Transverse colon (tissue), 4 donors: ENCODE results near the gene PRG3. TPM values are rescaled to one million over a fixed set of nuclear protein-coding genes. Genes with fewer than 3 reads are reported as not detected.

Experiments used
- DNase-seq: peaks from one replicate; pipeline ENCODE4 v3.0.0-alpha.2; 2019
- H3K27ac ChIP-seq, 4 donors: fragments of 200-600 bp; sonication (generic); 2 replicates each; pipeline ENCODE4 v1.5.1; 2016 to 2018; ENCODE audit warnings: inconsistent platforms in 4 of 4
- H3K27me3 ChIP-seq: fragments of 200-600 bp; sonication (generic); 2 replicates; pipeline ENCODE4 v1.5.1; 2017; ENCODE audit warnings: inconsistent platforms
- H3K36me3 ChIP-seq, 4 donors: fragments of 200-600 bp; sonication (generic); 2 replicates each; pipeline ENCODE4 v1.5.1; 2017 to 2019; ENCODE audit warnings: inconsistent platforms in 4 of 4
- H3K4me1 ChIP-seq, 4 donors: fragments of 200-600 bp; sonication (generic); 2 replicates each; pipeline ENCODE4 v1.5.1; 2017 to 2020; ENCODE audit warnings: inconsistent platforms in 4 of 4
- H3K4me3 ChIP-seq, 4 donors: fragments of 200-600 bp; sonication (generic); 1 replicate in 1 of 4; 2 replicates in 3 of 4; pipeline versions ENCODE4 v1.5.1 to v1.6.1; 2017 to 2019; ENCODE audit warnings: inconsistent platforms in 4 of 4
- H3K9me3 ChIP-seq, 2 donors: fragments of 200-600 bp; sonication (generic); 2 replicates each; pipeline ENCODE4 v1.5.1; 2017 to 2019; ENCODE audit warnings: inconsistent platforms in 2 of 2
- EP300 ChIP-seq: sonication (generic); formaldehyde crosslinking; IDR thresholded peaks from one replicate; pipeline ENCODE4 v1.6.1; 2017; ENCODE audit warnings: antibody characterized with exemption, low read depth
- POLR2A ChIP-seq: fragments of 450-650 bp; IDR thresholded peaks from one replicate; pipeline ENCODE4 v1.6.1; 2016; ENCODE audit warnings: antibody characterized with exemption, mild to moderate bottlenecking, moderate library complexity
- POLR2AphosphoS5 ChIP-seq, 3 donors: sonication (generic); formaldehyde crosslinking; IDR thresholded peaks; one replicate each; pipeline ENCODE4 v1.6.1; 2016; ENCODE audit warnings: antibody characterized with exemption in 3 of 3
- WGBS, 2 donors: methylation state at CpG; one replicate each; pipeline ENCODE4 v1.1.5; 2018; ENCODE audit warnings: low coverage in 1 of 2; 5-methylcytosine and 5-hydroxymethylcytosine counted together
- in situ Hi-C, 4 donors: fragments of 200-750 bp; cut with MboI; loops; one replicate each; pipeline versions ENCODE4 v1.15.0 to v1.15.1; 2017; ENCODE audit warnings: low sequenced_read_pairs in 3 of 4, low pct_ligation_motif_present in 1 of 4, low pct_unique_long_range_greater_than_20kb in 1 of 4
- intact Hi-C: fragments of 100-400 bp; cut with DNase I; formaldehyde crosslinking; loops from one replicate; pipeline ENCODE4 v1.15.1; 2023; ENCODE audit warnings: low total_unique reads
- total RNA-seq, 4 donors: library from RNA; depleted of rRNA; stranded (reverse); fragments of >200 nt; gene quantifications; one replicate each; pipeline ENCODE4 v1.1.0, GENCODE V29; 2016
- TF ChIP-seq, protein P1 (sequence below), 5 experiments: fragments of 200-600 bp in 3 of 5; fragments of 450-650 bp in 2 of 5; sonication (generic) in 3 of 5; IDR thresholded peaks; 1 replicate in 2 of 5; 2 replicates in 3 of 5; pipeline ENCODE4 v1.5.1; 2016 to 2017; ENCODE audit warnings: antibody characterized with exemption in 5 of 5, inconsistent platforms in 3 of 5, mild to moderate bottlenecking in 2 of 5, moderate library complexity in 1 of 5

PRG3 gene
- total RNA-seq, 4 donors from 2014 or later, result not detected

DNA sequence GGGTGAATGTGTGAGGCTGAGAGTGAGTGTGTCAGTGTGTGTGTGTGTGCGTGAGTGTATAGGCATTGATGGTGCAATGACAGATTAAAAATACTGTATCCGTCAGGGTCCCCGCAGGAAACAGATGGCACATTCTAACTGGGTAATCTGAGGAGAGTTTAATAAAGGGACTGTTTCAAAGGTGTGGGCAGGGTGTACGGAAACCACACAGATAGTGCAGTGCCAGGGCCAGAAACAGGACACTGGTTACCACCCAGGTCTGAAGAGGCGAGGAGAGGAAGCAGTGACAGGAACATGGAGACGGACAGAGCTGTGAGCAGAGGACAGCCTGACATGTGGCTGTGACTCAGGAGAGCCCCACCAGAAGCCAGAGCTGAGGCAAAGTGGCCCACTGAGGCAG, 26.3 kb downstream of the PRG3 start:
- no peak for TF ChIP-seq EP300
- no peak for TF ChIP-seq POLR2A
- TF ChIP-seq, protein P1, sequence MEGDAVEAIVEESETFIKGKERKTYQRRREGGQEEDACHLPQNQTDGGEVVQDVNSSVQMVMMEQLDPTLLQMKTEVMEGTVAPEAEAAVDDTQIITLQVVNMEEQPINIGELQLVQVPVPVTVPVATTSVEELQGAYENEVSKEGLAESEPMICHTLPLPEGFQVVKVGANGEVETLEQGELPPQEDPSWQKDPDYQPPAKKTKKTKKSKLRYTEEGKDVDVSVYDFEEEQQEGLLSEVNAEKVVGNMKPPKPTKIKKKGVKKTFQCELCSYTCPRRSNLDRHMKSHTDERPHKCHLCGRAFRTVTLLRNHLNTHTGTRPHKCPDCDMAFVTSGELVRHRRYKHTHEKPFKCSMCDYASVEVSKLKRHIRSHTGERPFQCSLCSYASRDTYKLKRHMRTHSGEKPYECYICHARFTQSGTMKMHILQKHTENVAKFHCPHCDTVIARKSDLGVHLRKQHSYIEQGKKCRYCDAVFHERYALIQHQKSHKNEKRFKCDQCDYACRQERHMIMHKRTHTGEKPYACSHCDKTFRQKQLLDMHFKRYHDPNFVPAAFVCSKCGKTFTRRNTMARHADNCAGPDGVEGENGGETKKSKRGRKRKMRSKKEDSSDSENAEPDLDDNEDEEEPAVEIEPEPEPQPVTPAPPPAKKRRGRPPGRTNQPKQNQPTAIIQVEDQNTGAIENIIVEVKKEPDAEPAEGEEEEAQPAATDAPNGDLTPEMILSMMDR (IDR thresholded peaks at IDR 0.05), result no peak
- H3K27me3 ChIP-seq, result no peaks in the 10 kb centered on the region
- WGBS, 2 donors, result 84 to 90% methylated on average over 3 to 6 of the region's 6 CpGs
- H3K4me3 ChIP-seq, result no peak overlapping the region
- in situ Hi-C loops, result no loop called here
- H3K4me1 ChIP-seq, result peaks cover 0 to 4% (median 2%) of the 10 kb centered on the region in 4 donors
- H3K9me3 ChIP-seq, result no peaks in the 10 kb centered on the region
- no peaks in the 10 kb centered on the region for H3K36me3 ChIP-seq
- intact Hi-C loops, result no loop called here
- no peak overlapping the region for H3K27ac ChIP-seq
- no peak for DNase-seq

DNA sequence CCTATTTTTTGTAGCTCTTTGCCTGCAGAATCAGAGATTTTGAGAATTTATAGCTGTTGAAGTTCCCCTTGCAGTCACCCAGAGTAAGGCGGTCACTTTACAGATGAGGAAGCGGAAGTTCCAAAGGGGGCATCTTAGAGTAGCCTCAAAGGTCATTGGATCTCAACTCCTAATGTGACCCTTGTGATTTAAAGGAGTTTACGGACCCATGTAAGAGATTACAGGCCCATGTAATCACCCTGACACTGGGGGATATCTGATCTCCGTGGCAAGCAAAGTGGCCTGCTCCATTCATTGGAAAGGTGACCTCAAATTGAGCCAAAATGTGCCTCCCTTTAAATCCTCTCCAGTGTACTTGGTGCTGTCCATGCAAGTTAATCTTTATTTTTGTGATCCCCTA, 27.1 kb downstream of the PRG3 start:
- Histone ChIP-seq H3K27me3 (no peaks in the 10 kb centered on the region), H3K27ac (no peak overlapping the region), H3K9me3 (no peaks in the 10 kb centered on the region), H3K36me3 (no peaks in the 10 kb centered on the region), H3K4me1 (peaks cover 0 to 6% (median 2%) of the 10 kb centered on the region in 4 donors), H3K4me3 (no peak overlapping the region)
- DNase-seq, result no peak
- intact Hi-C loops, result no loop called here
- in situ Hi-C loops, result no loop called here
- WGBS, 2 donors, result 75 to 81% methylated on average over 3 to 4 of the region's 4 CpGs
- no peak for TF ChIP-seq POLR2AphosphoS5 (IDR thresholded peaks at IDR 0.05)
- no peak for TF ChIP-seq EP300
- TF ChIP-seq POLR2A, result no peak
- TF ChIP-seq, protein P1 (IDR thresholded peaks at IDR 0.05), result no peak

DNA sequence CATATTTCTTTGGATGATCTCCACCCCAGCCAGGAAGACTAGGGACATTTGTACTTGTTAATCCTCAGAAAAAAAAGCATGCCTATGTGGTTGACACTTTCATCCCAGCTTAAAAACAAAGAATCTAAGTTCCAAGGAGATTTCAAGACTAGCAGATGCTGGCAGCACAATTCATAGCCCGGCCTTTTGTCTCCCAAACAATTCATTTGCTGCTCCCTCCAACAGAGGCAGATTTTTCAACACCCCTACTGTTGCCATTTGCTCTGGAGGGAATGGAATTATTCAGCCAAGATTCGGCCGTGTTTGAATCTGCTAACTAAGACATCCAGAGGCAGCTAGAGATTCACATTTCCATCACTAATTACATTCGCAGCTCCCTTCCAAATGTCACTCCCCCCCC, 27.5 kb downstream of the PRG3 start:
- WGBS, 2 donors, result 71 to 77% methylated on average over 4 of the region's 4 CpGs

GRCh38 chr11:57353036-57353435, 27.9 kb downstream of the PRG3 start:
- H3K4me3 ChIP-seq, result no peak overlapping the region
- intact Hi-C loops, result no loop called here
- H3K27ac ChIP-seq, result no peak overlapping the region
- H3K4me1 ChIP-seq, result peaks cover 0 to 6% (median 2%) of the 10 kb centered on the region in 4 donors
- no peaks in the 10 kb centered on the region for H3K27me3 ChIP-seq
- no peak for DNase-seq
- 57 to 84% methylated on average over 3 to 5 of the region's 5 CpGs for WGBS, 2 donors
- in situ Hi-C loops, result no loop called here
- H3K36me3 ChIP-seq, result no peaks in the 10 kb centered on the region
- H3K9me3 ChIP-seq, result no peaks in the 10 kb centered on the region
- no peak for TF ChIP-seq POLR2A
- no peak for TF ChIP-seq EP300
- no peak for TF ChIP-seq POLR2AphosphoS5 (IDR thresholded peaks at IDR 0.05)

More for the DNA sequence above, 27.5 kb downstream of the PRG3 start:
- no peak overlapping the region for H3K4me3 ChIP-seq
- H3K27ac ChIP-seq, result no peak overlapping the region
- no peak for DNase-seq
- H3K27me3 ChIP-seq, result no peaks in the 10 kb centered on the region
- no peak for TF ChIP-seq POLR2A
- no peak for TF ChIP-seq POLR2AphosphoS5 (IDR thresholded peaks at IDR 0.05)
- no peak for TF ChIP-seq EP300
- TF ChIP-seq, protein P1 (IDR thresholded peaks at IDR 0.05), result no peak
- in situ Hi-C loops (no loop called here), intact Hi-C loops (no loop called here)
- peaks cover 0 to 6% (median 2%) of the 10 kb centered on the region in 4 donors for H3K4me1 ChIP-seq
- H3K36me3 ChIP-seq, result no peaks in the 10 kb centered on the region
- H3K9me3 ChIP-seq, result no peaks in the 10 kb centered on the region
